GM19023 (cell line): ENCODE results near the gene SLX4IP.

Experiments used
- ATAC-seq: cut with Tn5 transposase; IDR thresholded peaks from one replicate; pipeline ENCODE4 v1.9.1; 2021; ENCODE audit warnings: mild to moderate bottlenecking, moderate library complexity; ENCODE audit not compliant: unreplicated experiment

SLX4IP gene

GRCh38 chr20:10490706-10491105 lies 55.6 kb downstream of the SLX4IP start:
- no peak for ATAC-seq

GRCh38 chr20:10492065-10492464 lies 57.0 kb downstream of the SLX4IP start:
- ATAC-seq: no peak

GRCh38 chr20:10492844-10493243 lies 57.7 kb downstream of the SLX4IP start:
- ATAC-seq: no peak

DNA sequence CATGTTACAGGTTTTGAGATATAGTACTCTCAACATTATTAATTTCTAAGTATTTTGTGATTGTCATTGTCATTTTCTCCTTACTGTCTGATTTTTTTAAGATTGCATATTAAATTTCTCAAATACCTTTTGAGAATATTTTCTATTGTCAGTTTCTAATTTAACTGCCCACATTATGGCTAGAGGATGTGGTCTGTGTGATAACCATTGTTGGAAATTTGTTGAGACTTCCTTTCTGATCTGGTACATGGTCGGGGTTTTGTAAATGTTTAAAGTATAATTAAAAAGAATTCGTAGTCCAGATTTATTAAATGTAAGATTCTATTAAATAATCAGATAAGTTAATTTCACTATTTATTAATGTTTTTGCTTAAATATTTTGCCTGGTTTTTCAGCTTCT lies 60.1 kb downstream of the SLX4IP start:
- no peak for ATAC-seq

DNA sequence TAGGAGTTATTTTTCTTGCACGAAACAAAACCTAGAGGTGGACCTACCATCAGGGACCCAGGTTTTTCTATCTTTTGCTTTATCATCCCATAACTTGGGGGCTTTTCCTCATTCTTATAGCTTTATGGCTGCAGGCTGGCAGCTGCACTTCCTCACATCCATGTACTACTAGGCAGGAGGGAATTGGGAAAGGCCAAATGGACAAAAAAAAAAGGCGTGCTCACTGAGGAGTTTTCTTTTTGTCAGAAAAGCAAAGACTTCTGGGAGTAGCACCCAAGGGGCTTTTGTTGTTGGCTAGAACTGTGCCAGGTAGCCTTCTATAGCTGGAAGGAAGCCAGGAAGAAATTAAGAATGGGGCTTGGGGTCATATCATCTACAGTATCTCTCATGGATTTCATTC lies 61.4 kb downstream of the SLX4IP start:
- no peak for ATAC-seq

GRCh38 chr20:10497283-10497682 lies 62.2 kb downstream of the SLX4IP start:
- no peak for ATAC-seq

GRCh38 chr20:10497791-10498190 lies 62.7 kb downstream of the SLX4IP start:
- no peak for ATAC-seq

DNA sequence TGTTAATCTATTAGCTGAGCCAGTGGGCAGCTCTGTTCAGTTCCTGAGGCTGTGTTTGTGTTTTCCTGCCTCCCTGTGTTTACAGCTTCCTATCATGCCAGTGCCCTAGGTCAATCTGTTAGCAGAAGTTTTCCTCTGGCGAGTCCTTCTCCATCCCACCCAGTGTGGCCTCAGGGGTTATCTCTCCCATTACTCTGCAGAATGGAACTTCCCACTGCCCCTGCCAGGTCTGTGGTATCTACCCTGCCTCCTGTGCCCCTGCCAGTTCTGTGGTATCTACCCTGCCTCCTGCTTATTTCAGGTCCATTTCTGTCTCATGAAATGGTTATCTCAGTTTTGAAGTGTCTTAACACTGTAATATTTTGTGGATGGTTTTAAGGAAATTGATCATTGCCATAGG lies 63.1 kb downstream of the SLX4IP start:
- ATAC-seq: no peak

DNA sequence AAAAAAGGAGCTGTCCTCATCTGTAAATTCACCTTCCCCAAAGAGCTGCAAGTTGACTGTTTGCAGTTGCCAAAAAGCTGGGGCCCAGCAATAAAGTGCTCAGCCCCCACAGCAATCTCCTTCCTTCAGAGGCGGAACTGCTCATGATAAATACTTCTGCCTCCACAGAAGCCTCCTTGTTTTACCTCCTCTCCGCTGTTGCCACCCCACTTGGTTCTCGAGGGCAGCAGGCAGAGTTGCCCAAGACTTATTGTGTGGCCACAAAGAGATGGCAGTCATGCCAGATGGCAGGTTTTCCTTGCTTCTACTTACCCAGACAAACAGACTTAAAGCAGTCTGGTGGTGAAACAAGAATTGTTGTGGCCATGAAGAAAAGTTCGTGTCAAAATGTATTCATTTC lies 66.3 kb downstream of the SLX4IP start:
- no peak for ATAC-seq

GRCh38 chr20:10502098-10502526 lies 67.0 kb downstream of the SLX4IP start:
- ATAC-seq: no peak

- no peak for ATAC-seq
These were observed 69.5 kb downstream of the SLX4IP start for GRCh38 chr20:10504608-10504993.

- ATAC-seq: no peak
These were observed 70.1 kb downstream of the SLX4IP start for GRCh38 chr20:10504994-10505730.

DNA sequence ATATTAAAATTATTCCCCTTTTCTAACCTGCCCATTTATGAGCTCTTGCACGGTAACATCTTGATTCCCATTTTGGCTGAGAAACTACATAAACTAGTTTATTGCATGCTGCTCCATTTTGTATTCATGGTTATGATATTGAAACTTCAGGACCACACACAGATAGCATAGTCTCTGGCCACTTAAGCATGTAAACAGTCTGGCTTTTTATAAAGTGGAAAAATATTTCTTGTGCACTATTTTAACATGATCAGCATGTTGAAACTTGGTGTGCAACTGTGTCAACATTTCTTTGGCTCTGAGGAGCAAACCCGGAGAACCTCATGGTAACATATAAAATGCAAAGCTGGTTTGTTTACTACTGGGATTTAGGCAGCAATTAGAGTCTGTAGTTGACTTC lies 70.7 kb downstream of the SLX4IP start:
- no peak for ATAC-seq

GRCh38 chr20:10507052-10507451 lies 71.9 kb downstream of the SLX4IP start:
- no peak for ATAC-seq

- no peak for ATAC-seq
These were observed 73.0 kb downstream of the SLX4IP start for GRCh38 chr20:10508060-10508459.

GRCh38 chr20:10508468-10509251 lies 73.6 kb downstream of the SLX4IP start:
- ATAC-seq: no peak

DNA sequence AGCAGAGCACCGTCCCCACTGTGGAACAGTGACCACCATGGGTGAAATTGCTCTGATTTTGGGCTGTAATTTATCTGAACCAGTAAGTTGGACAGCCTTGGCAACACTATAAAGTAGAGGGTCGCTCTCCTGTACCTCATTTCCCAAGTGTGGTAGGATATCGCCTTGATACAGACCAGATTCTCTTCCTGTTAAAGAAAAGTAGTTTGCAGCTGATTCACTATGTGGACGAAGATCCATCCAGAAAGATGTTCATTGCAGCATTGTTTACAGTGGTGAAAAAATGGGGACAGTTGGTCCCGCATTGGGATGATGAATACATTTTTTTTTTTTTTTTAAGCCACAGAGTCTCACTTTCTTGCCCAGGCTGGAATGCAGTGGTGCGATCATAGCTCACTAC lies 74.3 kb downstream of the SLX4IP start:
- no peak for ATAC-seq

- no peak for ATAC-seq
These were observed 75.1 kb downstream of the SLX4IP start for GRCh38 chr20:10510216-10510615.

DNA sequence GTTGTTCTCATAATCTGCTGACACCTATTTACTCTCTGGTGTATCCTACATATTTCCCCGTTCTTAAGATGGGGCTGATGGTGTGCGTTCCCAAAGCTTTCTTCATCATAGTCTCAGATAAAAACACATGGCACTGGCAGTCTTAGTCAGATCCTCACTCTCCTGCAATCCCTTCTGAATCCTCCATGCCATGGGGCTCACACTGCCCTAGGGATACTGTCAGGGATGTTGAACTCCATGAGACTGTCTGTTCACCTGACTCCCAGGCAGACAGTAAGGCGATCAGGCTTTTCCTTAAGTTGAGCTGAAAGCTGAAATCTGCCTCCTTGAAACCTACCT lies 76.0 kb downstream of the SLX4IP start:
- ATAC-seq: peak; percentile 22

DNA sequence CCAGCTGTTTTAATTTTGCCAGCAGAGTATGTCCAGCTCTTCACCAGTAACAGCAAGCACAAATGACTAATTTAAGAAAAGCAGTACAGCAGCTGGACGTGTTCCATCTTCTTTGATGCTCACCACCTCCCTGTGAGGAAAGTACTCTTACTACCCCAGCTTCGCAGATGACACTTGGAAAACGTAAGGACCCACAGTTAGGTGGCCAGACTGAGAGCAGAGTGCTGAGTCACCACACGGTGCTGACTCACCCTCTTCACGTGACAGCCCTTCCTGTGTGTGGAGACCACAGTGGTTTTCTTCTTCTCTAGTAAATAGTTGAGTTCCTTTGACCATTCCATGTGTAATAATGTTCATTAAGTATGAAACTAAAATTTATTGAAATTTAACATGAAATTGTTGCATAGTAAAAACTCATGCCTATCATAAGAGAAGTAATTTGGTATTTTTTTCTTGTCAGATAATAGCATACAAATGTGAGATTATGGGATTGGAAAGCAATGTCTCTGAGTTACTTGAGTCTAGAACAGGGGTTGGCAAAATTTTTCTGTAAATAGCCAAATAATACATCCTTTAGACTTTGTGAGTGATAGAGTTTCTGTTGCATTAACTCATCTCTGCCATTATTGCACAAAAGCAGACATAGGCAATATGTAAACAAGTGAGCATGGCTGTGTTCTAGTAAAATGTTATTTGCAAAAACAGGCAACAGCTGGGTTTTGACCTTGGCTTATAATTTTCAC lies 76.6 kb downstream of the SLX4IP start:
- ATAC-seq: peak; percentile 98

DNA sequence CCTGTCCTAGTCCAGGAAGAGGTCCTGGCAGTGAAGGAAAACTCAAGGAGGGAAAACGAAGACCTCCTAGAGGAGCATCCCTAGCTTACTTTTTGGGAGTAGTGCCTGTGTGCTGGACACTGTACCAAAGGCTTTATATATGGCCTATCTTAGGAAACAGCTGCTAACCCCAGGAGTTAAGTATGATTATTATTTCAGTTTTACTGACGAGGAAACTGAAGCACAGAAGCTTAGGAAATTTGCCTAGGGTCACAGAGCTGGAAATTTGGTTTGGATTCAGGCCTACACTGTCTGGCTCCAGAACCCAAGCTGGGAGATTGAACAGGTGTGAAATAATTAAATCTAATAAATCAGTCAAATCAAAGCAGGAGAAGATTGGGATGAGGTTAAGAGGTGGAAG lies 78.0 kb downstream of the SLX4IP start:
- no peak for ATAC-seq
